Mesothelial cell of epicardium (in vitro differentiated cells): Measurements from ENCODE around the gene TAPT1. TPM values are rescaled to one million over a fixed set of nuclear protein-coding genes. Genes with fewer than 3 reads are reported as not detected.

ENCODE experiments used
- DNase-seq, 2 experiments: peaks; one replicate each; pipeline ENCODE4 v3.0.0; 2021; ENCODE audit warnings: low spot score in 2 of 2; ENCODE audit not compliant: unreplicated experiment in 2 of 2
- H3K27ac Mint-ChIP-seq: 2 replicates; pipeline ENCODE4 v1.8.0; 2021; ENCODE audit warnings: mixed read lengths
- H3K27me3 Mint-ChIP-seq: 2 replicates; pipeline ENCODE4 v1.8.0; 2021; ENCODE audit warnings: low read depth, mixed read lengths
- H3K36me3 Mint-ChIP-seq: 2 replicates; pipeline ENCODE4 v1.8.0; 2021; ENCODE audit warnings: mixed read lengths
- H3K4me1 Mint-ChIP-seq: 2 replicates; pipeline ENCODE4 v1.8.0; 2021; ENCODE audit warnings: mixed read lengths
- H3K4me3 Mint-ChIP-seq: 2 replicates; pipeline ENCODE4 v1.8.0; 2021; ENCODE audit warnings: mild to moderate bottlenecking, moderate library complexity, mixed read lengths
- H3K9me3 Mint-ChIP-seq: 2 replicates; pipeline ENCODE4 v1.8.0; 2021; ENCODE audit warnings: mixed read lengths
- CTCF ChIP-seq: fragments of 200-600 bp; sonication (generic); IDR thresholded peaks from one replicate; pipeline ENCODE4 v1.5.0; 2021; ENCODE audit warnings: antibody characterized with exemption; ENCODE audit not compliant: unreplicated experiment
- total RNA-seq: library from RNA; stranded (reverse); gene quantifications from 3 replicates; pipeline ENCODE4 v1.2.1, GENCODE V29; 2021

Gene TAPT1
- total RNA-seq, 1 donor from 2014 or later: 38.7 TPM

GRCh38 chr4:16194214-16194613, 32.1 kb downstream of the TAPT1 start:
- TF ChIP-seq CTCF: no peak
- H3K27me3 Mint-ChIP-seq: no peaks in the 10 kb centered on the region
- DNase-seq: no peak
- no peak overlapping the region for H3K4me3 Mint-ChIP-seq
- peaks cover 33% of the 10 kb centered on the region for H3K4me1 Mint-ChIP-seq
- no peak overlapping the region for H3K27ac Mint-ChIP-seq
- H3K9me3 Mint-ChIP-seq: no peaks in the 10 kb centered on the region
- peaks cover 13% of the 10 kb centered on the region for H3K36me3 Mint-ChIP-seq

- no peaks in the 10 kb centered on the region for H3K27me3 Mint-ChIP-seq
- no peak overlapping the region for H3K4me3 Mint-ChIP-seq
- no peaks in the 10 kb centered on the region for H3K9me3 Mint-ChIP-seq
- H3K36me3 Mint-ChIP-seq: peaks cover 16% of the 10 kb centered on the region
- no peak overlapping the region for H3K27ac Mint-ChIP-seq
- no peak for DNase-seq
- H3K4me1 Mint-ChIP-seq: peaks cover 26% of the 10 kb centered on the region
- no peak for TF ChIP-seq CTCF
Observed at GRCh38 chr4:16192631-16193518, 33.4 kb downstream of the TAPT1 start.

- Mint-ChIP-seq H3K36me3 (peaks cover 16% of the 10 kb centered on the region), H3K4me1 (peaks cover 18% of the 10 kb centered on the region), H3K9me3 (no peaks in the 10 kb centered on the region), H3K27ac (no peak overlapping the region), H3K27me3 (no peaks in the 10 kb centered on the region), H3K4me3 (no peak overlapping the region)
- no peak for TF ChIP-seq CTCF
- DNase-seq: no peak
Observed at GRCh38 chr4:16192057-16192456, 34.2 kb downstream of the TAPT1 start.

GRCh38 chr4:16187455-16187854, 38.8 kb downstream of the TAPT1 start:
- Mint-ChIP-seq H3K4me3 (no peak overlapping the region), H3K36me3 (peaks cover 23% of the 10 kb centered on the region), H3K9me3 (no peaks in the 10 kb centered on the region), H3K27ac (no peak overlapping the region), H3K4me1 (peaks cover 6% of the 10 kb centered on the region), H3K27me3 (no peaks in the 10 kb centered on the region)
- no peak for TF ChIP-seq CTCF
- DNase-seq: no peak

- no peak overlapping the region for H3K4me3 Mint-ChIP-seq
- peaks cover 2% of the 10 kb centered on the region for H3K4me1 Mint-ChIP-seq
- H3K9me3 Mint-ChIP-seq: no peaks in the 10 kb centered on the region
- peaks cover 23% of the 10 kb centered on the region for H3K36me3 Mint-ChIP-seq
- TF ChIP-seq CTCF: no peak
- no peak for DNase-seq
- no peak overlapping the region for H3K27ac Mint-ChIP-seq
- H3K27me3 Mint-ChIP-seq: no peaks in the 10 kb centered on the region
Observed at GRCh38 chr4:16186986-16187385, 39.3 kb downstream of the TAPT1 start.
